Muscle layer of duodenum (tissue), 2 donors: Measurements from ENCODE around the gene FIGLA.

Experiments
- H3K27ac ChIP-seq: one replicate; pipeline ENCODE4 v1.7.0; 2013; ENCODE audit warnings: mild to moderate bottlenecking, low read length
- H3K27me3 ChIP-seq: one replicate; pipeline ENCODE4 v1.7.0; 2013; ENCODE audit warnings: low read depth, mild to moderate bottlenecking, control low read depth, low read length
- H3K36me3 ChIP-seq, 2 donors: one replicate each; pipeline ENCODE4 v1.7.0; 2013; ENCODE audit warnings: low read length in 2 of 2, control low read depth in 1 of 2, mild to moderate bottlenecking in 1 of 2; ENCODE audit not compliant: insufficient read depth in 2 of 2, control insufficient read depth in 1 of 2
- H3K4me1 ChIP-seq, 2 donors: one replicate each; pipeline ENCODE4 v1.7.0; 2013; ENCODE audit warnings: low read length in 2 of 2, mild to moderate bottlenecking in 2 of 2, control low read depth in 1 of 2, moderate library complexity in 1 of 2; ENCODE audit not compliant: insufficient read depth in 2 of 2, control insufficient read depth in 1 of 2
- H3K4me3 ChIP-seq, 2 donors: one replicate each; pipeline ENCODE4 v1.7.0; 2013; ENCODE audit warnings: low read length in 2 of 2, low read depth in 1 of 2, mild to moderate bottlenecking in 1 of 2
- H3K9me3 ChIP-seq, 2 donors: one replicate each; pipeline ENCODE4 v1.7.0; 2013; ENCODE audit warnings: low read length in 2 of 2, control low read depth in 1 of 2, mild to moderate bottlenecking in 1 of 2; ENCODE audit not compliant: control insufficient read depth in 1 of 2
- donor health status: healthy.

Gene FIGLA

GRCh38 chr2:70828914-70829824, 38.7 kb upstream of the FIGLA start:
- H3K27ac ChIP-seq: no peak overlapping the region
- no peaks in the 10 kb centered on the region for H3K36me3 ChIP-seq

GRCh38 chr2:70828115-70828514, 37.7 kb upstream of the FIGLA start:
- no peaks in the 10 kb centered on the region for H3K4me1 ChIP-seq
- no peak overlapping the region for H3K4me3 ChIP-seq
- no peaks in the 10 kb centered on the region for H3K9me3 ChIP-seq
- no peak overlapping the region for H3K27ac ChIP-seq
- H3K36me3 ChIP-seq: no peaks in the 10 kb centered on the region
- no peaks in the 10 kb centered on the region for H3K27me3 ChIP-seq

More at GRCh38 chr2:70828914-70829824, 38.7 kb upstream of the FIGLA start:
- Histone ChIP-seq H3K9me3 (no peaks in the 10 kb centered on the region), H3K27me3 (no peaks in the 10 kb centered on the region), H3K4me3 (no peak overlapping the region), H3K4me1 (no peaks in the 10 kb centered on the region)

GRCh38 chr2:70827388-70827787, 36.9 kb upstream of the FIGLA start:
- Histone ChIP-seq H3K27me3 (no peaks in the 10 kb centered on the region), H3K4me3 (no peak overlapping the region), H3K27ac (no peak overlapping the region), H3K36me3 (no peaks in the 10 kb centered on the region), H3K9me3 (no peaks in the 10 kb centered on the region), H3K4me1 (no peaks in the 10 kb centered on the region)

- no peaks in the 10 kb centered on the region for H3K4me1 ChIP-seq
- no peak overlapping the region for H3K27ac ChIP-seq
- H3K27me3 ChIP-seq: no peaks in the 10 kb centered on the region
- no peaks in the 10 kb centered on the region for H3K36me3 ChIP-seq
- H3K4me3 ChIP-seq: no peak overlapping the region
- H3K9me3 ChIP-seq: no peaks in the 10 kb centered on the region
These were observed 36.4 kb upstream of the FIGLA start for GRCh38 chr2:70826696-70827350.

- Histone ChIP-seq H3K27me3 (no peaks in the 10 kb centered on the region), H3K4me1 (no peaks in the 10 kb centered on the region), H3K27ac (no peak overlapping the region), H3K9me3 (no peaks in the 10 kb centered on the region), H3K4me3 (no peak overlapping the region), H3K36me3 (no peaks in the 10 kb centered on the region)
These were observed 32.8 kb upstream of the FIGLA start for GRCh38 chr2:70823249-70823648.

- Histone ChIP-seq H3K9me3 (no peaks in the 10 kb centered on the region), H3K27ac (no peak overlapping the region), H3K4me3 (no peak overlapping the region), H3K27me3 (no peaks in the 10 kb centered on the region), H3K36me3 (no peaks in the 10 kb centered on the region), H3K4me1 (no peaks in the 10 kb centered on the region)
These were observed 32.4 kb upstream of the FIGLA start for GRCh38 chr2:70822843-70823242.

GRCh38 chr2:70820499-70820898, 30.1 kb upstream of the FIGLA start, which contains the start of gene CLEC4F:
Gene CLEC4F, minus strand, starts transcription at chr2:70820599. Its CDS starts 76 bp downstream, at chr2:70820523.
- Histone ChIP-seq H3K36me3 (no peaks in the 10 kb centered on the region), H3K27me3 (no peaks in the 10 kb centered on the region), H3K4me1 (no peaks in the 10 kb centered on the region), H3K27ac (no peak within 1 kb of the TSS), H3K4me3 (no peak within 1 kb of the TSS), H3K9me3 (no peaks in the 10 kb centered on the region)

GRCh38 chr2:70817284-70817954, 27.0 kb upstream of the FIGLA start:
- Histone ChIP-seq H3K9me3 (no peaks in the 10 kb centered on the region), H3K27me3 (no peaks in the 10 kb centered on the region), H3K36me3 (no peaks in the 10 kb centered on the region), H3K4me3 (no peak overlapping the region), H3K27ac (no peak overlapping the region), H3K4me1 (no peaks in the 10 kb centered on the region)

- Histone ChIP-seq H3K4me1 (no peaks in the 10 kb centered on the region), H3K27ac (no peak overlapping the region), H3K36me3 (no peaks in the 10 kb centered on the region), H3K9me3 (no peaks in the 10 kb centered on the region), H3K4me3 (no peak overlapping the region), H3K27me3 (no peaks in the 10 kb centered on the region)
These were observed 26.3 kb upstream of the FIGLA start for GRCh38 chr2:70816726-70817125.

- H3K36me3 ChIP-seq: no peaks in the 10 kb centered on the region
- H3K4me3 ChIP-seq: no peak overlapping the region
- no peaks in the 10 kb centered on the region for H3K4me1 ChIP-seq
- H3K27me3 ChIP-seq: no peaks in the 10 kb centered on the region
- no peaks in the 10 kb centered on the region for H3K9me3 ChIP-seq
- H3K27ac ChIP-seq: no peak overlapping the region
These were observed 18.8 kb upstream of the FIGLA start for GRCh38 chr2:70808983-70809958.
